Measurements from ENCODE around the gene ATP13A3. TPM values are rescaled to one million over a fixed set of nuclear protein-coding genes. Genes with fewer than 3 reads are reported as not detected.

Gene ATP13A3
- total and polyA plus RNA-seq, 2 donors (not counting 1 experiment from before 2014, with no cell fraction given) = 222 to 285 TPM

- Histone ChIP-seq H4K20me1 (ENCODE audit: control insufficient read depth, extremely low read depth, insufficient read depth, low read length) (no peaks in the 10 kb centered on the region), H2AFZ (ENCODE audit: low read length) (no peak overlapping the region), H3K27me3 (ENCODE audit: control insufficient read depth, insufficient read depth, low read length) (peaks cover 8% of the 10 kb centered on the region), H3K4me1 (ENCODE audit: control insufficient read depth, extremely low read depth, insufficient read depth, low read length) (no peaks in the 10 kb centered on the region), H3K27ac (ENCODE audit: insufficient read depth, low read length) (no peak overlapping the region), H3K79me2 (ENCODE audit: control insufficient read depth, insufficient read depth, low read length) (no peaks in the 10 kb centered on the region), H3K4me2 (ENCODE audit: extremely low read depth, insufficient read depth, low read length) (no peak overlapping the region), H3K9ac (ENCODE audit: insufficient read depth, low read length) (no peak overlapping the region), H3K9me3 (ENCODE audit: control insufficient read depth, insufficient read depth, low read depth, low read length) (no peaks in the 10 kb centered on the region), H3K36me3 (ENCODE audit: control insufficient read depth, insufficient read depth, low read length) (no peaks in the 10 kb centered on the region), H3K4me3 (replicated peaks in 1 of 4; ENCODE audit: control extremely low read depth in 1 of 4, insufficient read depth in 1 of 4, low read depth in 3 of 4, low read length in 4 of 4) (no peak overlapping the region)
- TF ChIP-seq EZH2 (IDR thresholded peaks at IDR 0.05; ENCODE audit: low read length, missing control alignments) (no peak), CTCF (conservative IDR thresholded peaks at IDR 0.05 in 1 of 2, IDR thresholded peaks at IDR 0.05 in 1 of 2; ENCODE audit: low read depth in 1 of 2, low read length in 2 of 2) (no peak)
- DNase-seq (ENCODE audit: low read depth in 2 of 2) = no peak
Observed at GRCh38 chr3:194379651-194380050, 107.2 kb downstream of the ATP13A3 start.

GRCh38 chr3:194379231-194379630 lies 107.6 kb downstream of the ATP13A3 start:
- Histone ChIP-seq H3K4me3 (replicated peaks in 1 of 4; ENCODE audit: control extremely low read depth in 1 of 4, insufficient read depth in 1 of 4, low read depth in 3 of 4, low read length in 4 of 4) (no peak overlapping the region), H3K27ac (ENCODE audit: insufficient read depth, low read length) (no peak overlapping the region), H3K4me2 (ENCODE audit: extremely low read depth, insufficient read depth, low read length) (no peak overlapping the region), H3K9ac (ENCODE audit: insufficient read depth, low read length) (no peak overlapping the region), H3K27me3 (ENCODE audit: control insufficient read depth, insufficient read depth, low read length) (peaks cover 5% of the 10 kb centered on the region), H4K20me1 (ENCODE audit: control insufficient read depth, extremely low read depth, insufficient read depth, low read length) (no peaks in the 10 kb centered on the region), H2AFZ (ENCODE audit: low read length) (no peak overlapping the region), H3K4me1 (ENCODE audit: control insufficient read depth, extremely low read depth, insufficient read depth, low read length) (no peaks in the 10 kb centered on the region), H3K9me3 (ENCODE audit: control insufficient read depth, insufficient read depth, low read depth, low read length) (no peaks in the 10 kb centered on the region), H3K79me2 (ENCODE audit: control insufficient read depth, insufficient read depth, low read length) (no peaks in the 10 kb centered on the region), H3K36me3 (ENCODE audit: control insufficient read depth, insufficient read depth, low read length) (no peaks in the 10 kb centered on the region)
- DNase-seq (ENCODE audit: low read depth in 2 of 2) = no peak
- TF ChIP-seq CTCF (conservative IDR thresholded peaks at IDR 0.05 in 1 of 2, IDR thresholded peaks at IDR 0.05 in 1 of 2; ENCODE audit: low read depth in 1 of 2, low read length in 2 of 2) (no peak), EZH2 (IDR thresholded peaks at IDR 0.05; ENCODE audit: low read length, missing control alignments) (no peak)

- H3K4me1 ChIP-seq (ENCODE audit: control insufficient read depth, extremely low read depth, insufficient read depth, low read length) = no peaks in the 10 kb centered on the region
- H3K9ac ChIP-seq (ENCODE audit: insufficient read depth, low read length) = no peak overlapping the region
- no peak overlapping the region for H2AFZ ChIP-seq (ENCODE audit: low read length)
- no peaks in the 10 kb centered on the region for H4K20me1 ChIP-seq (ENCODE audit: control insufficient read depth, extremely low read depth, insufficient read depth, low read length)
- TF ChIP-seq EZH2 (IDR thresholded peaks at IDR 0.05; ENCODE audit: low read length, missing control alignments) (no peak), CTCF (conservative IDR thresholded peaks at IDR 0.05 in 1 of 2, IDR thresholded peaks at IDR 0.05 in 1 of 2; ENCODE audit: low read depth in 1 of 2, low read length in 2 of 2) (no peak)
- no peak overlapping the region for H3K27ac ChIP-seq (ENCODE audit: insufficient read depth, low read length)
- H3K79me2 ChIP-seq (ENCODE audit: control insufficient read depth, insufficient read depth, low read length) = no peaks in the 10 kb centered on the region
- H3K9me3 ChIP-seq (ENCODE audit: control insufficient read depth, insufficient read depth, low read depth, low read length) = no peaks in the 10 kb centered on the region
- no peaks in the 10 kb centered on the region for H3K36me3 ChIP-seq (ENCODE audit: control insufficient read depth, insufficient read depth, low read length)
- DNase-seq (ENCODE audit: low read depth in 2 of 2) = no peak
- no peak overlapping the region for H3K4me3 ChIP-seq (replicated peaks in 1 of 4; ENCODE audit: control extremely low read depth in 1 of 4, insufficient read depth in 1 of 4, low read depth in 3 of 4, low read length in 4 of 4)
- H3K4me2 ChIP-seq (ENCODE audit: extremely low read depth, insufficient read depth, low read length) = no peak overlapping the region
- H3K27me3 ChIP-seq (ENCODE audit: control insufficient read depth, insufficient read depth, low read length) = peaks cover 3% of the 10 kb centered on the region
Observed at GRCh38 chr3:194377708-194378107, 109.1 kb downstream of the ATP13A3 start.
